Naive thymus-derived CD4-positive, alpha-beta T cell (primary cell): ENCODE results near the gene FBXO40. TPM values are rescaled to one million over a fixed set of nuclear protein-coding genes. Genes with fewer than 3 reads are reported as not detected.

Experiments
- ATAC-seq: fragments of 150-1000 bp; cut with Tn5 transposase; 2 replicates; pipeline ENCODE4 v1.10.0; 2021; ENCODE audit warnings: mild to moderate bottlenecking, moderate library complexity
- CTCF ChIA-PET: fragments of 350-600 bp; sonication (Branson Sonifier 250); formaldehyde crosslinking; loops from one replicate; lab custom pipeline; 2021; ENCODE audit warnings: antibody characterized with exemption; lab: Charles Lee
- POLR2A ChIA-PET: fragments of 350-600 bp; sonication (Branson Sonifier 250); formaldehyde crosslinking; loops from one replicate; lab custom pipeline; 2021; ENCODE audit warnings: antibody characterized with exemption, inconsistent platforms; lab: Charles Lee
- DNase-seq, 9 donors: peaks; one replicate each; pipeline versions ENCODE4 v3.0.0 to v3.0.0-alpha.2; 2020 to 2022; ENCODE audit warnings: mixed read lengths in 1 of 9
- H3K27ac ChIP-seq: one replicate; pipeline ENCODE4 v1.7.0; 2013; ENCODE audit warnings: mild to moderate bottlenecking, low read depth, low read length, moderate library complexity
- H3K27me3 ChIP-seq, 2 donors: one replicate each; pipeline ENCODE4 v1.7.0; 2013; ENCODE audit warnings: low read length in 2 of 2, mild to moderate bottlenecking in 2 of 2, moderate library complexity in 2 of 2; ENCODE audit not compliant: control insufficient read depth in 2 of 2, insufficient read depth in 2 of 2
- H3K36me3 ChIP-seq, 3 experiments: 1 replicate in 2 of 3; 2 replicates in 1 of 3; pipeline ENCODE4 v1.7.0; 2013; ENCODE audit warnings: low read length in 3 of 3, mild to moderate bottlenecking in 3 of 3, moderate library complexity in 1 of 3; ENCODE audit not compliant: insufficient read depth in 3 of 3, control insufficient read depth in 2 of 3
- H3K4me1 ChIP-seq, 2 donors: one replicate each; pipeline ENCODE4 v1.7.0; 2013; ENCODE audit warnings: low read length in 2 of 2, mild to moderate bottlenecking in 2 of 2, moderate library complexity in 1 of 2; ENCODE audit not compliant: control insufficient read depth in 2 of 2, insufficient read depth in 2 of 2
- H3K4me3 ChIP-seq: 2 replicates; pipeline ENCODE4 v1.7.0; 2013; ENCODE audit warnings: mild to moderate bottlenecking, low read length
- H3K9me3 ChIP-seq, 3 experiments: 1 replicate in 2 of 3; 2 replicates in 1 of 3; pipeline ENCODE4 v1.7.0; 2013; ENCODE audit warnings: low read length in 3 of 3; ENCODE audit not compliant: control insufficient read depth in 2 of 3
- H3K27ac Mint-ChIP-seq, 9 donors: one replicate each; pipeline ENCODE4 v1.8.0; 2020 to 2022; ENCODE audit warnings: mixed read lengths in 9 of 9, mild to moderate bottlenecking in 8 of 9, moderate library complexity in 5 of 9, inconsistent platforms in 2 of 9
- H3K27me3 Mint-ChIP-seq, 5 donors: one replicate each; pipeline ENCODE4 v1.8.0; 2021 to 2022; ENCODE audit warnings: mixed read lengths in 5 of 5, mild to moderate bottlenecking in 1 of 5
- H3K36me3 Mint-ChIP-seq, 5 donors: one replicate each; pipeline ENCODE4 v1.8.0; 2020 to 2022; ENCODE audit warnings: mixed read lengths in 5 of 5, mild to moderate bottlenecking in 3 of 5, inconsistent platforms in 1 of 5
- H3K4me1 Mint-ChIP-seq, 7 donors: one replicate each; pipeline ENCODE4 v1.8.0; 2020 to 2022; ENCODE audit warnings: mixed read lengths in 7 of 7, mild to moderate bottlenecking in 3 of 7, inconsistent platforms in 1 of 7
- H3K4me3 Mint-ChIP-seq, 10 donors: one replicate each; pipeline ENCODE4 v1.8.0; 2020 to 2022; ENCODE audit warnings: mild to moderate bottlenecking in 10 of 10, mixed read lengths in 10 of 10, moderate library complexity in 6 of 10, inconsistent platforms in 2 of 10
- H3K9me3 Mint-ChIP-seq, 11 donors: one replicate each; pipeline ENCODE4 v1.8.0; 2020 to 2022; ENCODE audit warnings: mixed read lengths in 11 of 11, mild to moderate bottlenecking in 4 of 11, inconsistent platforms in 1 of 11, moderate library complexity in 1 of 11
- intact Hi-C, 2 donors: fragments of 100-400 bp; cut with micrococcal nuclease; formaldehyde crosslinking; loops; one replicate each; pipeline ENCODE4 v1.15.1; 2023
- polyA plus RNA-seq, 2 donors: library from polyadenylated mRNA; unstranded; fragments of 300-500 nt; fragmentation: Illumina TruSeq; gene quantifications; one replicate each; pipeline ENCODE4 v1.2.3, GENCODE V29; 2021
- total RNA-seq, 6 experiments: library from RNA in 5 of 6; stranded (reverse) in 5 of 6; gene quantifications; 1 replicate in 5 of 6; 2 replicates in 1 of 6; pipeline ENCODE4 v1.2.3 and lab custom pipeline; 2021 to 2026

Gene FBXO40
- total and polyA plus RNA-seq, 7 experiments from 2014 or later = 0.12 to 0.17 TPM; not detected in 5

- intact Hi-C loops = loop anchor here (10.0 kb wide), 3 partner anchors 1071 to 1571 kb away; partner anchors contain the start of genes GSK3B (in 1 of the 2), HSPBAP1 (in 1 of the 2), NDUFB4 (in 1 of the 2) and SLC49A4 (in 1 of the 2)
- H3K4me1 Mint-ChIP-seq = peaks cover 5 to 21% (median 13%) of the 10 kb centered on the region in 7 donors
- no peak overlapping the region for H3K27ac Mint-ChIP-seq
- Histone ChIP-seq H3K27me3 (no peaks in the 10 kb centered on the region), H3K4me3 (no peak overlapping the region), H3K9me3 (no peaks in the 10 kb centered on the region), H3K4me1 (peaks cover 8% of the 10 kb centered on the region in 2 donors), H3K36me3 (peaks cover 0 to 55% (median 21%) of the 10 kb centered on the region in 3 experiments), H3K27ac (no peak overlapping the region)
- POLR2A ChIA-PET = interaction anchor here (0.7 to 0.8 kb wide), 2 partner anchors 875 to 1125 kb away, joined by 3 to 5 read pairs; no protein-coding TSS in a partner anchor
- CTCF ChIA-PET = no interaction called here
- DNase-seq (no peak), ATAC-seq (no peak)
- peaks cover 0 to 4% (median 0%) of the 10 kb centered on the region in 11 donors for H3K9me3 Mint-ChIP-seq
- H3K36me3 Mint-ChIP-seq = peaks cover 19 to 61% (median 37%) of the 10 kb centered on the region in 5 donors
- H3K4me3 Mint-ChIP-seq = no peak overlapping the region
- H3K27me3 Mint-ChIP-seq = no peaks in the 10 kb centered on the region
These were observed 72.3 kb downstream of the FBXO40 start for GRCh38 chr3:121665488-121665887.

- Histone ChIP-seq H3K27ac (no peak overlapping the region), H3K9me3 (no peaks in the 10 kb centered on the region), H3K36me3 (peaks cover 0 to 57% (median 24%) of the 10 kb centered on the region in 3 experiments), H3K27me3 (no peaks in the 10 kb centered on the region), H3K4me1 (no peaks in the 10 kb centered on the region), H3K4me3 (no peak overlapping the region)
- ChIA-PET POLR2A (no interaction called here), CTCF (interaction anchor here (0.6 kb wide), 1 partner anchor 11 kb away, joined by 4 read pairs; no protein-coding TSS in a partner anchor)
- peaks cover 19 to 69% (median 42%) of the 10 kb centered on the region in 5 donors for H3K36me3 Mint-ChIP-seq
- no peaks in the 10 kb centered on the region for H3K9me3 Mint-ChIP-seq
- H3K27me3 Mint-ChIP-seq = no peaks in the 10 kb centered on the region
- DNase-seq (no peak), ATAC-seq (no peak)
- no peak overlapping the region for H3K4me3 Mint-ChIP-seq
- intact Hi-C loops = loop anchor here (10.0 kb wide), 3 partner anchors 1073 to 1573 kb away; partner anchors contain the start of genes GSK3B (in 1 of the 2), HSPBAP1 (in 1 of the 2), NDUFB4 (in 1 of the 2) and SLC49A4 (in 1 of the 2)
- peak overlapping the region in 1 of 9 donors; percentile 69 for H3K27ac Mint-ChIP-seq
- peaks cover 0 to 7% (median 0%) of the 10 kb centered on the region in 7 donors for H3K4me1 Mint-ChIP-seq
These were observed 74.2 kb downstream of the FBXO40 start for GRCh38 chr3:121667333-121667732.

- POLR2A ChIA-PET = interaction anchor here (1.9 kb wide), 1 partner anchor 10 kb away, joined by 7 read pairs; the partner anchor contains the start of gene HCLS1
These were observed 77.5 kb downstream of the FBXO40 start for GRCh38 chr3:121670676-121671075.

GRCh38 chr3:121677141-121677540, 84.0 kb downstream of the FBXO40 start:
- ChIA-PET POLR2A (interaction anchor here (1.0 kb wide), 1 partner anchor 16 kb away, joined by 3 read pairs; the partner anchor contains the start of gene HCLS1), CTCF (no interaction called here)
- intact Hi-C loops = no loop called here
- H3K36me3 Mint-ChIP-seq = peaks cover 13 to 79% (median 46%) of the 10 kb centered on the region in 5 donors
- no peaks in the 10 kb centered on the region for H3K27me3 ChIP-seq
- no peak overlapping the region for H3K4me3 ChIP-seq
- DNase-seq (no peak), ATAC-seq (no peak)
- H3K27me3 Mint-ChIP-seq = no peaks in the 10 kb centered on the region
- no peaks in the 10 kb centered on the region for H3K4me1 ChIP-seq
- no peaks in the 10 kb centered on the region for H3K9me3 Mint-ChIP-seq
- no peaks in the 10 kb centered on the region for H3K9me3 ChIP-seq
- peaks cover 15 to 49% (median 28%) of the 10 kb centered on the region in 3 experiments for H3K36me3 ChIP-seq
- no peak overlapping the region for H3K4me3 Mint-ChIP-seq
- no peak overlapping the region for H3K27ac Mint-ChIP-seq
- H3K27ac ChIP-seq = no peak overlapping the region
- H3K4me1 Mint-ChIP-seq = peaks cover 0 to 5% (median 0%) of the 10 kb centered on the region in 7 donors

More at GRCh38 chr3:121670676-121671075, 77.5 kb downstream of the FBXO40 start:
- no peak overlapping the region for H3K27ac Mint-ChIP-seq
- Histone ChIP-seq H3K36me3 (peaks cover 2 to 52% (median 25%) of the 10 kb centered on the region in 3 experiments), H3K27me3 (no peaks in the 10 kb centered on the region), H3K27ac (no peak overlapping the region), H3K9me3 (no peaks in the 10 kb centered on the region), H3K4me1 (no peaks in the 10 kb centered on the region), H3K4me3 (no peak overlapping the region)
- H3K9me3 Mint-ChIP-seq = no peaks in the 10 kb centered on the region
- no peak for ATAC-seq
- DNase-seq = no peak
- H3K36me3 Mint-ChIP-seq = peaks cover 17 to 65% (median 44%) of the 10 kb centered on the region in 5 donors
- CTCF ChIA-PET = no interaction called here
- no peaks in the 10 kb centered on the region for H3K4me1 Mint-ChIP-seq
- H3K27me3 Mint-ChIP-seq = no peaks in the 10 kb centered on the region
- no peak overlapping the region for H3K4me3 Mint-ChIP-seq
- intact Hi-C loops = no loop called here

Other genes starting within 250 kb of the FBXO40 start
- gene POLQ, start 47.4 kb upstream of the FBXO40 start, total RNA-seq = 10 to 100 TPM in 1 of 5 experiments, under 1 TPM in 4; 0.17 to 26.6 (median 0.38) TPM
- under 1 TPM; 0.04 to 0.09 TPM for gene POLQ, start 47.4 kb upstream of the FBXO40 start, polyA plus RNA-seq
- gene ARGFX, start 25.4 kb upstream of the FBXO40 start, total RNA-seq = not detected
- not detected for gene ARGFX, start 25.4 kb upstream of the FBXO40 start, polyA plus RNA-seq
- gene HCLS1, start 67.5 kb downstream of the FBXO40 start, total RNA-seq = 100 to 1,000 TPM; 275 to 357 (median 311) TPM
- 100 to 1,000 TPM; 340 to 452 TPM for gene HCLS1, start 67.5 kb downstream of the FBXO40 start, polyA plus RNA-seq
- 10 to 100 TPM; 29.5 to 49.7 (median 44.5) TPM for gene GOLGB1, start 156.4 kb downstream of the FBXO40 start, total RNA-seq
- 10 to 100 TPM in 1 of 2 donors, 1 to 10 TPM in 1; 3.4 to 11.1 TPM for gene GOLGB1, start 156.4 kb downstream of the FBXO40 start, polyA plus RNA-seq
- 10 to 100 TPM; 32.6 to 45.6 (median 35.8) TPM for gene IQCB1, start 241.7 kb downstream of the FBXO40 start, total RNA-seq
- gene IQCB1, start 241.7 kb downstream of the FBXO40 start, polyA plus RNA-seq = 10 to 100 TPM; 20.3 to 21.5 TPM
- 10 to 100 TPM in 2 of 5 experiments, 1 to 10 TPM in 3; 6.4 to 16.1 (median 7.5) TPM for gene EAF2, start 241.8 kb downstream of the FBXO40 start, total RNA-seq
- 10 to 100 TPM; 13.6 to 16.6 TPM for gene EAF2, start 241.8 kb downstream of the FBXO40 start, polyA plus RNA-seq